HepG2 (cell line): ENCODE data around the gene ZNF524. TPM values are rescaled to one million over a fixed set of nuclear protein-coding genes. Genes with fewer than 3 reads are reported as not detected.

ENCODE experiments used
- AGO1 ChIP-seq: fragments of 200-400 bp; formaldehyde crosslinking; IDR thresholded peaks from 2 replicates; pipeline ENCODE4 v1.6.1; 2017; ENCODE audit warnings: mild to moderate bottlenecking, low read depth, low read length, moderate library complexity; ENCODE audit not compliant: poor library complexity, severe bottlenecking
- ASH2L ChIP-seq: fragments of 300-600, 200-600 bp; sonication (generic); IDR thresholded peaks from 2 replicates; pipeline ENCODE4 v1.7.0; 2017; ENCODE audit warnings: low read depth, mild to moderate bottlenecking, moderate library complexity, mixed read lengths, low read length; ENCODE audit not compliant: insufficient read length
- GTF3A ChIP-seq: sonication (generic); formaldehyde crosslinking; conservative IDR thresholded peaks from 2 replicates; pipeline ENCODE4 v1.4.0; 2020; ENCODE audit warnings: mild to moderate bottlenecking, missing genetic modification reagents
- HNF1B ChIP-seq: sonication (generic); formaldehyde crosslinking; IDR thresholded peaks from 2 replicates; pipeline ENCODE4 v1.5.1; 2020; ENCODE audit warnings: mild to moderate bottlenecking, moderate library complexity, missing genetic modification reagents
- KLF9 ChIP-seq: IDR thresholded peaks from 2 replicates; pipeline ENCODE4 v1.6.1; 2016; ENCODE audit warnings: low read depth
- PAXIP1 ChIP-seq: sonication (generic); formaldehyde crosslinking; conservative IDR thresholded peaks from 2 replicates; pipeline ENCODE4 v1.4.0; 2020; ENCODE audit warnings: mild to moderate bottlenecking, missing genetic modification reagents, moderate library complexity
- RARG ChIP-seq: sonication (generic); formaldehyde crosslinking; IDR thresholded peaks from 2 replicates; pipeline ENCODE4 v1.4.0; 2020; ENCODE audit warnings: low read depth, mild to moderate bottlenecking, missing genetic modification reagents
- TGIF2 ChIP-seq: IDR thresholded peaks from 2 replicates; pipeline ENCODE4 v1.6.1; 2016; ENCODE audit warnings: control low read depth, missing compliant biosample characterization
- USF2 ChIP-seq, 2 experiments: sonication (generic) in 1 of 2; formaldehyde crosslinking in 1 of 2; IDR thresholded peaks; 2 replicates each; pipeline versions ENCODE4 v1.5.1 to v1.6.1; 2011 to 2020; ENCODE audit warnings: borderline replicate concordance in 1 of 2, low read depth in 1 of 2, low read length in 1 of 2, mild to moderate bottlenecking in 1 of 2, missing genetic modification reagents in 1 of 2, moderate library complexity in 1 of 2
- YY1 ChIP-seq: IDR thresholded peaks from 2 replicates; pipeline ENCODE4 v1.6.1; 2011; ENCODE audit warnings: low read length, low read depth, moderate library complexity, mild to moderate bottlenecking; ENCODE audit not compliant: insufficient read depth, insufficient replicate concordance
- ZFP82 ChIP-seq: sonication (generic); formaldehyde crosslinking; IDR thresholded peaks from 2 replicates; pipeline ENCODE4 v1.5.1; 2020; ENCODE audit warnings: mild to moderate bottlenecking, missing genetic modification reagents, borderline replicate concordance
- ZNF124 ChIP-seq: sonication (generic); formaldehyde crosslinking; IDR thresholded peaks from 2 replicates; pipeline ENCODE4 v1.4.0; 2020; ENCODE audit warnings: missing genetic modification reagents
- ZNF180 ChIP-seq: sonication (generic); formaldehyde crosslinking; IDR thresholded peaks from 2 replicates; pipeline ENCODE4 v1.4.0; 2020; ENCODE audit warnings: low read depth, missing genetic modification reagents, borderline replicate concordance
- ZNF441 ChIP-seq: sonication (generic); formaldehyde crosslinking; IDR thresholded peaks from 2 replicates; pipeline ENCODE4 v1.7.0; 2021; ENCODE audit warnings: missing genetic modification reagents, borderline replicate concordance
- ZNF451 ChIP-seq: sonication (generic); formaldehyde crosslinking; IDR thresholded peaks from 2 replicates; pipeline ENCODE4 v1.5.0; 2020; ENCODE audit warnings: mild to moderate bottlenecking, missing genetic modification reagents
- ZNF704 ChIP-seq: sonication (generic); formaldehyde crosslinking; IDR thresholded peaks from 2 replicates; pipeline ENCODE4 v1.8.1; 2023; ENCODE audit warnings: mild to moderate bottlenecking, inconsistent platforms, moderate library complexity, missing genetic modification reagents, borderline replicate concordance
- ZNF724P ChIP-seq: sonication (generic); formaldehyde crosslinking; IDR thresholded peaks from 2 replicates; pipeline ENCODE4 v1.8.0; 2022; ENCODE audit warnings: missing genetic modification reagents, borderline replicate concordance
- polyA plus RNA-seq, 8 experiments: library from polyadenylated mRNA; depleted of rRNA in 3 of 8; stranded (reverse) in 7 of 8; unstranded in 1 of 8; fragments of >200 nt; fragmentation: Illumina TruSeq in 4 of 8; extraction: Trizol in 4 of 8; gene quantifications; 2 replicates each; pipeline versions ENCODE4 v1.2.1 to v1.2.3, GENCODE V29; 2011 to 2016; ENCODE audit warnings: low read depth in 4 of 8, missing spikeins in 1 of 8, mixed read lengths in 1 of 8; ENCODE audit not compliant: insufficient read depth in 1 of 8
- total RNA-seq, 5 experiments: library from RNA; depleted of rRNA; stranded (reverse); fragments of >200 nt; fragmentation: Illumina TruSeq; extraction: Trizol; gene quantifications; 2 replicates each; pipeline ENCODE4 v1.2.3, GENCODE V29; 2016; ENCODE audit warnings: low read depth in 1 of 5

The ZNF524 gene
- total and polyA plus RNA-seq, 2 of the 13 experiments (the other 11 are each of a cell fraction or from before 2014, with no cell fraction given), result 3.2 to 4.6 TPM

- TF ChIP-seq PAXIP1 (CRISPR knock-in tag) (peak; percentile 29; the same call in 1 of the 2 replicates), ZNF704 (CRISPR knock-in tag) (0 out of 2 replicates have a peak, but pooled peaks have one; percentile 66), KLF9 (CRISPR knock-in tag) (no peak), ZNF441 (0 out of 2 replicates have a peak, but pooled peaks have one; percentile 9), ZNF724P (CRISPR knock-in tag) (0 out of 2 replicates have a peak, but pooled peaks have one; percentile 8), HNF1B (CRISPR knock-in tag) (peak; percentile 35; the same call in 1 of the 2 replicates), ZNF180 (CRISPR knock-in tag) (peak; percentile 48; the same call in 1 of the 2 replicates), ZFP82 (CRISPR knock-in tag) (peak; percentile 82; the same call in 1 of the 2 replicates), RARG (CRISPR knock-in tag) (peak; percentile 34; the same call in 1 of the 2 replicates), ASH2L (peak; percentile 36), ZNF124 (CRISPR knock-in tag) (peak; percentile 60; the same call in 1 of the 2 replicates), YY1 (peak; percentile 65), TGIF2 (CRISPR knock-in tag) (peak; percentile 25; the same call in 1 of the 2 replicates), GTF3A (0 out of 2 replicates have a peak, but pooled peaks have one; percentile 84), AGO1 (peak; percentile 97), USF2 (IDR thresholded peaks at IDR 0.05; ENCODE audit: low read depth, low read length) (no peak), USF2 (CRISPR knock-in tag; IDR thresholded peaks at IDR 0.05; ENCODE audit: borderline replicate concordance) (no peak), ZNF451 (no peak)
These were observed 40.7 kb downstream of the ZNF524 start, which contains the start of gene ZNF580 (continued) for GRCh38 chr19:55640577-55641425.
